Omental fat pad (tissue), 4 donors: Measurements from ENCODE around the gene MAST4. TPM values are rescaled to one million over a fixed set of nuclear protein-coding genes. Genes with fewer than 3 reads are reported as not detected.

Experiments used
- ATAC-seq: fragments of 150-250 bp; one replicate; pipeline ENCODE4 v1.9.1; 2016; ENCODE audit warnings: mild to moderate bottlenecking, moderate library complexity; ENCODE audit not compliant: low FRiP score
- DNase-seq: peaks from one replicate; pipeline ENCODE4 v3.0.0-alpha.2; 2019; ENCODE audit warnings: low spot score
- CTCF ChIP-seq, 3 donors: fragments of 450-650 bp; IDR thresholded peaks; one replicate each; pipeline ENCODE4 v1.5.1; 2016 to 2017; ENCODE audit warnings: antibody characterized with exemption in 3 of 3, mild to moderate bottlenecking in 3 of 3, moderate library complexity in 2 of 3
- total RNA-seq, 4 donors: library from RNA; depleted of rRNA; stranded (reverse); fragments of >200 nt; gene quantifications; one replicate each; pipeline ENCODE4 v1.1.0, GENCODE V29; 2016

Gene MAST4
- total RNA-seq, 4 donors from 2014 or later = 52.2 to 76.8 (median 57.3) TPM

- ATAC-seq (no peak), DNase-seq (no peak)
- TF ChIP-seq CTCF (IDR thresholded peaks at IDR 0.05) = no peak
Measured at GRCh38 chr5:67042176-67043003, 446.2 kb downstream of the MAST4 start.

GRCh38 chr5:67043796-67044511 is 447.8 kb downstream of the MAST4 start:
- ATAC-seq (no peak), DNase-seq (no peak)
- TF ChIP-seq CTCF (IDR thresholded peaks at IDR 0.05) = no peak

GRCh38 chr5:67045816-67046740 is 449.9 kb downstream of the MAST4 start:
- TF ChIP-seq CTCF (IDR thresholded peaks at IDR 0.05) = no peak
- ATAC-seq (no peak), DNase-seq (no peak)

- ATAC-seq (peak; percentile 22), DNase-seq (no peak)
- no peak for TF ChIP-seq CTCF (IDR thresholded peaks at IDR 0.05)
Measured at GRCh38 chr5:67047160-67047559, 451.0 kb downstream of the MAST4 start.

- TF ChIP-seq CTCF (IDR thresholded peaks at IDR 0.05) = no peak
- no peak for DNase-seq
- ATAC-seq = no peak
Measured at GRCh38 chr5:67047616-67048015, 451.4 kb downstream of the MAST4 start.

GRCh38 chr5:67050125-67050524 is 453.9 kb downstream of the MAST4 start:
- DNase-seq (no peak), ATAC-seq (no peak)
- TF ChIP-seq CTCF (IDR thresholded peaks at IDR 0.05) = no peak
